GM21447 (cell line): ENCODE measurements around the gene HSDL1.
A peak's percentile ranks its signal among the peaks of the same experiment; 100 is the strongest.

Experiments
- ATAC-seq: cut with Tn5 transposase; IDR thresholded peaks from one replicate; pipeline ENCODE4 v1.9.1; 2021; ENCODE audit not compliant: unreplicated experiment

HSDL1 gene

DNA sequence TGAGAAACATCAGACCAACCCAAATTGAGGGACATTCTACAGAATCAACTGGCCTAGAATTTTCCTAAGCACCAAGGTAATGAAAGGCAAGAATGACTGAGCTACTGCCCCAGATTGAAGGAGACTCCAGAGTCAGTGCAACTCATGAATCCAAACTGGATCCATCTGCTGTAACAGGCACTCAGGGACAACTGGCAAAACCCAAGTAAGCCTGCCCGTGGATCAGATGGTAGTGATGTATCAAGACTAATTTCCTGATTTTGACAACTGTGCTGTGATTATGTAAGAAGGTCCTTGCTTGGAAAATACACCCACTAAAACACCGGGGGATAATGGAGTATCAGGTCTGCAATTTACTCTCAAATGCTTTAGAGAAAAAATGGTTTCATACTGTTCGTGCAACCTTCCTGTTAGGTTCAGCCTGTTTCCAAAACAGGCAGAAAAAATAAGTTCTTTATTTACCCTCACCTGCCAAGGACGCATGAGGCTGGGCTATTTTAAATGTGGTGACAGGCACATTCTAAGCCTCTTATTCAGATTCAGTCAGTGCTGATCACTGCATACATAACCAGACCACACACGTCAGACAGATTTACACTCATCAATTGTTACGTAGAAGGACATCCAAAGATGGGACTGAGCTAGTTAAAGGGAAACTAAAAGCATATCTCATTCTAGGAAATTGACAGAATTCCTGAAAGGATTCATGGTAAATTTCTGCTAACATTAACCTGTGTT is 35.2 kb downstream of the HSDL1 start:
- no peak for ATAC-seq

- ATAC-seq: no peak
These were observed 37.1 kb downstream of the HSDL1 start for GRCh38 chr16:84107921-84108320.

DNA sequence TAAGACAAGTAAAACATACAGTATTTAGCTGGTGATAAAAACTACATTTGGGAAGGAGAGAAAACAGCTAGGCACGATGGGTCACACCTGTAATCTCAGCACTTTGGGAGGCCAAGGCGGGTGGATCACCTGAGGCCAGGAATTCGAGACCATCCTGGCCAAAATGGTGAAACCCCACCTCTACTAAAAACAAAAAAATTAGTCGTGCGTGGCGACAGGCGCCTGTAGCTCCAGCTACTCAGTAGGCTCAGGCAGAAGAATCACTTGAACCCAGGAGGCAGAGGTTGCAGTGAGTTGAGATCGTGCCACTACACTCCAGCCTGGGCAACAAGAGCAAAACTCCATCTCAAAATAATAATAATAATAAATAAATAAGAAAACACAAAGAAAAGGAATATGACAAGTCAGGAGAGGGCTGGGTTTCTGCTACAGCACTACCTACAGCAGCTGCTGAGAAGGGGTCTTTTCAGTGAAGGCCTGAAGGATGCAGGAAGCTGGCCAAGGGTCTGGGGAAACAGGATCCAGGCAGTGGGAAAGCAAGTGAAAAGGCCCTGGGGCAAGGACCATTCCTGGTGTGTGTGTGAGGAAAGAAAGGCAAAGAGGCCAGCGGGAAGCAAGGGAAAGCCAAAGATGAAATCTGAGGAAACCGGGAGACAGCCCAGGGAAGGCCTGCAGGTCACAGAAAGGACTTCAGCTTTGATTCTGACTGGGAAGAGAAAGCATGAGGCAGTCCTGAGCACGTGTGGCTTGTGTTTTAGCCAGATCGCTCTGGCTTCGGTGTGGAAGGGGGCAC is 38.8 kb downstream of the HSDL1 start:
- no peak for ATAC-seq

DNA sequence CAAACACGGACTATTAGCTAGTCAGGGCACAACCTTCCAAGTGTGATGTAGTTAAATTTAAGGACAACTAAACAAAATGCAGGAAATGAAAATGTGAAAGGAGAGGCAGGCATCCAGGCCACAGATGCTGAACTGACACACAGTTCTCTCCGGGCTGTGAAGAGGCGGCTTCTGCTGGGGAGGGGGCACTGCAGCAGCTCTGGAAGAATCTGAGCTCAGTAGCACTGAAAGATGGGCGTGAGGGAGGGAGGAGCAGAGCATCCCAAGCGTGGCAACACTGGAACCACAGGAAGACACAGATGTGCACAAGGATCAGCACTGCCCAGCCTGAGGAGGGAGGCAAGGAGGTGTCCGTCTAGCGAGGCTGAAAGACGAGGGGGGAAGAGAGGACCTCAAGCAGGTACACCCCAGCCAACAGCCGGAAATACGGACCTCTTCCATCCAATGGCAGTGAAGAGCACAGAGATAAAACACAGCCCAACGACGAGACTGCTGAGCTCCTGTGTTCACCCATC is 39.6 kb downstream of the HSDL1 start:
- ATAC-seq: no peak

DNA sequence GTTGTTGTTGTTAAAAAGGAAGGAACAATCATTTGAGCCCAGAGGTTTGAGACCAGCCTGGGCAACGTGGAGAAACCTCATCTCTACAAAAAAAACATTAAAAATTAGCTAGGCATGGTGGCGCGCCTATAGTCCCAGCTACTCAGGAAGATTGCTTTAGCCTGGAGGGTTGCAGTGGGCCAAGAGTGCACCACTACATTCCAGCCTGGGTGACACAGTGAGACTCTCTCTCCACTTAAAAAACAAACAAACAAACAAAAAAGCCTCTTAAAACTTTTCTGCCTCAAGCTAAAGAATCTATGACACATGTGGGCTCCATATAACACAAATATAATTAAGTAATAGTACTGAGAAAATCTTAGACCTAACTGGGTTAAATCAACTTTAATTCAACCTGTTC is 40.7 kb downstream of the HSDL1 start:
- ATAC-seq: no peak

DNA sequence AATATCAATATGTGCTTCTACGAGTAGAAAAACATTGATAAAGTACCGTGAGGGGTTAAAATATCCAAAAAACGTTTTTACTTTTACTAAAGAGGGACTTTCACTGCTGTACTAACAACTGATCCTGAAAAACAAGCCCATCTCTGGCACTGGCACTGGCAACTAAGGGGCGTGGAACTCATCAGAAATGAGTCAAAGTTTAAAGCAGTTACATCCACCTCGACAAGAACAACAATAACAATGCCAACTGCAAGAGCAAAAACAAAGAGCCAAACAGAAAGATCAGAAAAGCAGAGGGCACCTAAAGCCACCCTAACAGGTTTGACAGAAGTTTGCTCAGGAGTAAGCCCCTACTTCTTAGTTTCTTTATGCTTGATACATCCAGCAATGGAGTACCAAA is 41.3 kb downstream of the HSDL1 start:
- ATAC-seq: no peak

DNA sequence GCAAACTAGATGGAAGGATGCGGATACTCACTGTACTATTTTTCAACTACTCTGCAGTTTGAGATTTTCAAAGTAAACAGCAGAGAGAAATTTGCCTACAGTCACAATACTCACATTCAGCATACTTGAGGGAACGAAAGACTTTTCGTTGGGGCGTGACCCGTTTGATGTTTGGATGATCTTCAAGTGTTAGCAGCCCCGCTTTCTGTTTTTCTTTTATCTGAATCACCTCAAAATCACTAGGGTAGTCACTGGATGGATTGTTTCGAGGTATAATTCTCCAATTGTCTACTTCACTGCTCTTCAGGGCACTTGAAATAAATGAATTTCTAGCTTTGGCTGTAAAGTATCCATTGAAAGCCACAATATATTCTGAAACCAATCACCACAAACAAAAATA is 46.0 kb downstream of the HSDL1 start:
- ATAC-seq: no peak

DNA sequence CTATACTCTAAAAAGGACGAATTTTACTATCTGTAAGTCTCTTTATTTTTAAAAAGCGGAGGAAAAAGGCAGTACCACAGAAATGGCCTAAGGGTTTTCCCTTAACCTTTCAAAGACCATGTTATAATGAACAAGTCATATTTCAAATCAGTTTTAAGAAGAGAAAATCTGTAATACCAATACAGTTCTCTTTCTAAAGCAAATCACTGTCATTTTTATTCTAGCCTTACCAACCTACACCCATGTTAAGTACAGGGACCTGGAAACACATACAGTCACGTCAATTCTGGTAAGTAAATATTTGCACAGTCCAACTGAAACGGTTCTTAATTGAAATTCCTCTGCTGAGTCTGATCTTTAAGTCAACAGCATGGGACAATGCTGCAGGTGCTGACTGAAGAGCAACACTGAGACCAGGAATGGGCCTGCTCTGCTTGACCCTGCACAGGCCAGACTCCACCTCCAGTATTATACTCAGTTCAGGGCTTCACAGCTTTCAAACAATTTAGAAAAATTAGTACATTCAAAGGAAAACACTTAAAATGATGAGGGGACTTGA is 48.5 kb downstream of the HSDL1 start:
- no peak for ATAC-seq

DNA sequence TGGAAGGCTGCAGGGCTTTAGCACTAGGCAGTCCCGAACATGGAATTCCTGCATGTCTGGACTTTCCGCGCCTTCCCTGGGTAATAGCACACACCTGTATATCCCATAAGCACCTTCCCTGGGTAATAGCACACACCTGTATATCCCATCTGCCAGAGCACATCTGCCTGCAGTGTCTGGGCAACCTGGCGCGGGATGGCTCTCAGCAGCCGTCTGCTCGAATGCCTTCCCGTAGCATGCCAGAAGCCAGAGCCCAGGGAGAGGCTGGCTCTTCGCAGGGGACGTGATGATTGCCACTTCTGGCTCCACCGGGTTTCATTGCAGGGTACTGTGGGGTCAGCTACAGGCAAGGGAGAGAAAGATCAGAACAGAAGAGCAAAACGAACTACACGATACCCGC is 49.5 kb downstream of the HSDL1 start:
- ATAC-seq: no peak

GRCh38 chr16:84093879-84094270 is 51.1 kb downstream of the HSDL1 start:
- ATAC-seq: no peak

- ATAC-seq: no peak
These were observed 51.7 kb downstream of the HSDL1 start for GRCh38 chr16:84093120-84093878.

GRCh38 chr16:84091460-84091859 is 53.5 kb downstream of the HSDL1 start:
- no peak for ATAC-seq

- no peak for ATAC-seq
These were observed 54.8 kb downstream of the HSDL1 start for GRCh38 chr16:84090211-84090610.

DNA sequence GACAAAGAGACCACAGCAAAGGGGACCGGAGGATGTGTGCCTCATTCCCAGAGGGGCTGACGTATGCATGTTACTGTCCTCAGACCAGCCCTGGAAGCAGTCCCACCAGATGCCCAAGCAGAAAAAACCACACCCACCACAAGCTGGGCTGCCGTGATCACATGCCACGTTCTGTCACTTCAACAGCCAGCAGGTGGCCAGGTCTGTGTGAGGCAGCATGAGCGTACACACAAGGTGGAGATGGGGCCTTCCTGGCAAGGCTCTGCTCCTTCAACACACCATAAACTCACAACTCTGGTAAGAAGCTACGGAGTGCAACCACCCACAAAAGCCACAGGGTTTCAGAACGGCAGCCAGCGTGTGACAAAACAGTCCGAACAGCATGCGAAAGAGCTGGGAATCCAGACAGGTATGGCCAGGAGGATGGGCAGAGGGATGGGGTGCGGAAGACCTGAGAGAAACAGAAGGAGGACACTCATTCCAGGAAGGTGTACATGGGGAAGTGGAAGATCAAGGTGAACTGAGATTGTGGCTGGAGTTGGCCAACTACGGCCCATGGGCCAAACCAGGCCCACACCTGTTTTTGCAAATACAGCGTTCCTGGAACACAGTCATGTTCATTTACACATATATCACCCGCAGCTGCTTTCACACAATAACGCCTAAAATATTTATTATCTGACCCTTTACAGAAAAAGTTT is 56.1 kb downstream of the HSDL1 start:
- ATAC-seq: peak; percentile 75

- no peak for ATAC-seq
These were observed 57.4 kb downstream of the HSDL1 start for GRCh38 chr16:84087466-84088151.

DNA sequence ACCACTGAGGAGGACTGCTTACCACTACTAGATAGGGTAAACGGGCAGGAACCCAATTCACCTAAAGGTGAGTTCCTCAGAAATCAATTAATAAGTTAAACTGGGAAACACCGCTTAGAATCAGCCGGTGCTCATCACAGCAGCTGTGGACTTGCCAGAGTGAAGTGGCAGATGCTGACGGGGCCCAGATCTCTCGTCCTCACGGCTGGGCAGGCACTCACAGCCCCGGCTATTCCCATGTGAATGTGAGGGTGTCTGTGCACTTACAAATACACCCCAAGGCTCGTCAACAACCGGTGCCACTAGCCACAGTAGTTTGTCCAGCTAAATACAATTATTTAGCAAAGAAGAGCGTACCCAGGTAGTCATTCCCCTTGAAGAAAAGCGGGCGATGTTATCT is 58.0 kb downstream of the HSDL1 start:
- no peak for ATAC-seq

DNA sequence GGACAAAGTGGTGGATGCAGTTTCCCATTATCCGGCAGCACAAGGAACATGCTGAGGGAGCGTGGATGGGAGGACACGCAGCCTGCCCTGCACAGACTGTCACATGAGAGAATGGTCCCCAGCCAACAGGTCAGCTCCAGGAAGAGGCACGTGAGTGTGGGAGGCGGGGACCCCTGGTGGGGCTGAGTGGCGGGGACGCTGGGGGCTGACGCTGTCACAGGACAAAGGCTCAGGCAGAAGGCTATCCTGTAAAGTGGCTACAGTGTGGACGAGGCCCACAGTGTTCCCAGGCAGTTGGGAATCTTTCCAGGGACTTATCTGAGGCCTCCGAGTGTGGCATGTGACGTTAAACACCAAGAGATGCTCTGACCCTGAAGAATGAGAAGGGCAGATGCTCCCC is 58.6 kb downstream of the HSDL1 start:
- no peak for ATAC-seq

GRCh38 chr16:84085773-84086172 is 59.2 kb downstream of the HSDL1 start:
- no peak for ATAC-seq

DNA sequence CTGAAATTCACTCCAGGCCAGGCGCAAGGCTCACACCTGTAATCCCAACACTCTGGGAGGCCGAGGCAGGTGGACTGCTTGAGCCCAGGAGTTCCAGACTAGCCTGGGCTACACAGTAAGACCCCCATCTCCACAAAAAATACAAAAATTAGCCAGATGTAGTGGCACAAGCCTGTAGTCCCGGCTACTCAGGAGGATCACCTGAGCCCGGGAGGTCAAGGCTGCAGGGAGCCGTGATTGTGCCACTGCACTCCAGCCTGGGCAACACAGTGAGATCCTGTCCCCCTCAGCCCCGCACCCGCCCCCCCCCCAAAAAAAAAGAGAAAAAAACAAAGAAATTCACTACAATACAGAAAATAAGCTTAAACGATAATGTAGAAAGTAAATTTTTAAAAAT is 59.7 kb downstream of the HSDL1 start:
- ATAC-seq: no peak
